HepG2 (cell line): ENCODE measurements around the gene MTIF2. TPM values are rescaled to one million over a fixed set of nuclear protein-coding genes. Genes with fewer than 3 reads are reported as not detected.

Experiments used
- CTCF ChIP-seq: sonication (generic); formaldehyde crosslinking; IDR thresholded peaks from 2 replicates; pipeline ENCODE4 v1.5.0; 2020; ENCODE audit warnings: mild to moderate bottlenecking, missing genetic modification reagents, moderate library complexity
- ETV6 ChIP-seq: sonication (generic); formaldehyde crosslinking; conservative IDR thresholded peaks from 2 replicates; pipeline ENCODE4 v1.4.0; 2020; ENCODE audit warnings: missing genetic modification reagents
- GATAD2A ChIP-seq: IDR thresholded peaks from 2 replicates; pipeline ENCODE4 v1.6.1; 2016
- MEF2D ChIP-seq: sonication (generic); formaldehyde crosslinking; IDR thresholded peaks from 2 replicates; pipeline ENCODE4 v1.5.1; 2020; ENCODE audit warnings: mild to moderate bottlenecking, missing genetic modification reagents
- NFYB ChIP-seq: sonication (generic); formaldehyde crosslinking; IDR thresholded peaks from 2 replicates; pipeline ENCODE4 v1.4.0; 2020; ENCODE audit warnings: missing genetic modification reagents
- ZBTB42 ChIP-seq: sonication (generic); formaldehyde crosslinking; IDR thresholded peaks from 2 replicates; pipeline ENCODE4 v1.5.0; 2020; ENCODE audit warnings: mild to moderate bottlenecking, missing genetic modification reagents
- ZBTB7A ChIP-seq: sonication (generic); formaldehyde crosslinking; IDR thresholded peaks from 2 replicates; pipeline ENCODE4 v1.8.0; 2022; ENCODE audit warnings: mild to moderate bottlenecking, missing genetic modification reagents
- ZEB1 ChIP-seq: IDR thresholded peaks from 2 replicates; pipeline ENCODE4 v1.6.1; 2012; ENCODE audit warnings: mild to moderate bottlenecking, low read depth, inconsistent platforms; ENCODE audit not compliant: insufficient replicate concordance
- ZFX ChIP-seq: sonication (generic); formaldehyde crosslinking; IDR thresholded peaks from 2 replicates; pipeline ENCODE4 v1.4.0; 2020; ENCODE audit warnings: mild to moderate bottlenecking, low read depth, missing genetic modification reagents, moderate library complexity
- ZNF263 ChIP-seq: sonication (generic); formaldehyde crosslinking; IDR thresholded peaks from 2 replicates; pipeline ENCODE4 v1.4.0; 2020; ENCODE audit warnings: missing genetic modification reagents
- ZNF33B ChIP-seq: sonication (generic); formaldehyde crosslinking; IDR thresholded peaks from 2 replicates; pipeline ENCODE4 v1.5.1; 2020; ENCODE audit warnings: mild to moderate bottlenecking, missing genetic modification reagents
- ZNF407 ChIP-seq: sonication (generic); formaldehyde crosslinking; IDR thresholded peaks from one replicate; pipeline ENCODE4 v1.5.1; 2020; ENCODE audit warnings: mild to moderate bottlenecking, missing genetic modification reagents; ENCODE audit errors: not compliant biosample characterization
- ZNF501 ChIP-seq: sonication (generic); formaldehyde crosslinking; IDR thresholded peaks from 2 replicates; pipeline ENCODE4 v1.5.1; 2020; ENCODE audit warnings: mild to moderate bottlenecking, moderate library complexity, missing genetic modification reagents
- ZNF512B ChIP-seq: sonication (generic); formaldehyde crosslinking; IDR thresholded peaks from 2 replicates; pipeline ENCODE4 v1.5.1; 2020; ENCODE audit warnings: missing genetic modification reagents, mild to moderate bottlenecking, borderline replicate concordance
- ZNF577 ChIP-seq: sonication (generic); formaldehyde crosslinking; IDR thresholded peaks from 2 replicates; pipeline ENCODE4 v1.4.0; 2020; ENCODE audit warnings: mild to moderate bottlenecking, low read depth, missing genetic modification reagents, borderline replicate concordance
- polyA plus RNA-seq, 8 experiments: library from polyadenylated mRNA; depleted of rRNA in 3 of 8; stranded (reverse) in 7 of 8; unstranded in 1 of 8; fragments of >200 nt; fragmentation: Illumina TruSeq in 4 of 8; extraction: Trizol in 4 of 8; gene quantifications; 2 replicates each; pipeline versions ENCODE4 v1.2.1 to v1.2.3, GENCODE V29; 2011 to 2016; ENCODE audit warnings: low read depth in 4 of 8, missing spikeins in 1 of 8, mixed read lengths in 1 of 8; ENCODE audit not compliant: insufficient read depth in 1 of 8
- total RNA-seq, 5 experiments: library from RNA; depleted of rRNA; stranded (reverse); fragments of >200 nt; fragmentation: Illumina TruSeq; extraction: Trizol; gene quantifications; 2 replicates each; pipeline ENCODE4 v1.2.3, GENCODE V29; 2016; ENCODE audit warnings: low read depth in 1 of 5

Gene MTIF2
- total and polyA plus RNA-seq, 2 of the 13 experiments (the other 11 are each of a cell fraction or from before 2014, with no cell fraction given): 32.1 to 92.1 TPM

GRCh38 chr2:55268907-55269644 is at the start of gene MTIF2 (continued):
- TF ChIP-seq ZNF407 (CRISPR knock-in tag) (peak; percentile 97), ZBTB7A (CRISPR knock-in tag) (peak; percentile 64), ZBTB42 (peak; percentile 96; the same call in 1 of the 2 replicates), CTCF (CRISPR knock-in tag) (peak; percentile 64), MEF2D (CRISPR knock-in tag) (peak; percentile 92), ZNF512B (CRISPR knock-in tag) (peak; percentile 53; the same call in 1 of the 2 replicates), ZNF501 (CRISPR knock-in tag) (peak; percentile 100), ZNF33B (CRISPR knock-in tag) (peak; percentile 92), ZNF577 (no peak), GATAD2A (CRISPR knock-in tag) (peak; percentile 94), ZNF263 (CRISPR knock-in tag) (peak; percentile 65; the same call in 1 of the 2 replicates), NFYB (peak; percentile 37; the same call in 1 of the 2 replicates), ZFX (CRISPR knock-in tag) (peak; percentile 90), ETV6 (peak; percentile 92; the same call in 1 of the 2 replicates), ZEB1 (peak; percentile 93)
